ENCODE measurements around the gene CAPN9. TPM values are rescaled to one million over a fixed set of nuclear protein-coding genes. Genes with fewer than 3 reads are reported as not detected.
"Not testable (repeated sequence)": the region's sequence is repeated elsewhere in the genome, so short reads cannot be mapped to it uniquely, and the experiment has no call there.

Gene CAPN9, protein sequence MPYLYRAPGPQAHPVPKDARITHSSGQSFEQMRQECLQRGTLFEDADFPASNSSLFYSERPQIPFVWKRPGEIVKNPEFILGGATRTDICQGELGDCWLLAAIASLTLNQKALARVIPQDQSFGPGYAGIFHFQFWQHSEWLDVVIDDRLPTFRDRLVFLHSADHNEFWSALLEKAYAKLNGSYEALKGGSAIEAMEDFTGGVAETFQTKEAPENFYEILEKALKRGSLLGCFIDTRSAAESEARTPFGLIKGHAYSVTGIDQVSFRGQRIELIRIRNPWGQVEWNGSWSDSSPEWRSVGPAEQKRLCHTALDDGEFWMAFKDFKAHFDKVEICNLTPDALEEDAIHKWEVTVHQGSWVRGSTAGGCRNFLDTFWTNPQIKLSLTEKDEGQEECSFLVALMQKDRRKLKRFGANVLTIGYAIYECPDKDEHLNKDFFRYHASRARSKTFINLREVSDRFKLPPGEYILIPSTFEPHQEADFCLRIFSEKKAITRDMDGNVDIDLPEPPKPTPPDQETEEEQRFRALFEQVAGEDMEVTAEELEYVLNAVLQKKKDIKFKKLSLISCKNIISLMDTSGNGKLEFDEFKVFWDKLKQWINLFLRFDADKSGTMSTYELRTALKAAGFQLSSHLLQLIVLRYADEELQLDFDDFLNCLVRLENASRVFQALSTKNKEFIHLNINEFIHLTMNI
- total RNA-seq (not detected), total RNA-seq (0 reads per million in 2 donors)

DNA sequence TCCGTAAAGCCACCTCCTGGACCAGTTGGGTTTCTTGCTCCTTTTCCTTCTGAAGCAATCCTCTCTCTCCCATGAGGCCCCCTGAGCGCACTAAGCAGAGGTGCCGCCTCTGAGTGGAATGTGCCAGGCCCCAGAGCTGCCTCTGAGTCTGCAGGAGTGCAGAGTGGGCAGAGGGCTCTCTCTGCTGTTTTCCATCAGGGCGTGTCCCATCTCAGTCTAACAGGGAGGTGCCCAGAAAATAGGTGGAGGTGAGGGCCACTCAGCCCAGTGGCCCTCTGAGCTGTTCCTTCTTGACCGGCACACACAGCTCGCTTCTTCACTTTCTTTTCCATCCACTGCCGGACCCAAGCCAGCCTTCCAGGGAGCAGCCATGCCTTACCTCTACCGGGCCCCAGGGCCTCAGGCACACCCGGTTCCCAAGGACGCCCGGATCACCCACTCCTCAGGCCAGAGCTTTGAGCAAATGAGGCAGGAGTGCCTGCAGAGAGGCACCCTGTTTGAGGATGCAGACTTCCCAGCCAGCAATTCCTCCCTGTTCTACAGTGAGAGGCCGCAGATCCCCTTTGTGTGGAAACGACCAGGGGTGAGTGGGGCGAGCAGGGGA is at the start of gene CAPN9:
TSS of gene CAPN9 (plus strand) at position 262 of the 604 bp plus-strand sequence. CDS start at position 371, 109 bp downstream.
- peaks cover 6% of the 10 kb centered on the region for H3K4me1 Mint-ChIP-seq
- H3K27me3 Mint-ChIP-seq, result peaks cover 41% of the 10 kb centered on the region

DNA sequence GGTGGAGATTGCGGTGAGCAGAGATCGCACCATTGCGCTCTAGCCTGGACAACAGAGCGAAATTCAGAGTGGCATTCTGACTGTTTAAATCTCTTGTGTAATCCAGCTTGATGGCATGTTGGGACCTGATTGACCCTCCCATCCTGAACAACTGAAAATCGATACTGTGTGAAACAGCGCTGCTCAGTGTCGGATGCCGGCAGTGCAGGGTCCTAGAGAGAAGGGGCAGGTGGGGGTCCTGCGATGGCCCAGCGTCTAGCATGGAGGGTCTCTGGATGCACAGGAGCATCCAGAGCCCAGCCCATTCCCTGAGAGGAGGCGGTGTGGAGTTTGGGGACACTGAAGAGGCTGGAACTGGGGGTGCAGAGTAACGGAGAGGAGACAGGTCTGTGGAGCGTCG is 49.1 kb upstream of the CAPN9 start:
- Mint-ChIP-seq H3K27ac (no peak overlapping the region), H3K4me3 (no peak overlapping the region)

More for the DNA sequence above, at the start of gene CAPN9:
- Mint-ChIP-seq H3K36me3 (ENCODE audit: low read depth) (no peaks in the 10 kb centered on the region), H3K4me3 (no peak within 1 kb of the TSS), H3K27ac (no peak within 1 kb of the TSS)
- DNase-seq (no peak), ATAC-seq (no peak)
- H3K9me3 ChIP-seq (ENCODE audit: control insufficient read depth, low read length, poor library complexity, severe bottlenecking), result no peaks in the 10 kb centered on the region

DNA sequence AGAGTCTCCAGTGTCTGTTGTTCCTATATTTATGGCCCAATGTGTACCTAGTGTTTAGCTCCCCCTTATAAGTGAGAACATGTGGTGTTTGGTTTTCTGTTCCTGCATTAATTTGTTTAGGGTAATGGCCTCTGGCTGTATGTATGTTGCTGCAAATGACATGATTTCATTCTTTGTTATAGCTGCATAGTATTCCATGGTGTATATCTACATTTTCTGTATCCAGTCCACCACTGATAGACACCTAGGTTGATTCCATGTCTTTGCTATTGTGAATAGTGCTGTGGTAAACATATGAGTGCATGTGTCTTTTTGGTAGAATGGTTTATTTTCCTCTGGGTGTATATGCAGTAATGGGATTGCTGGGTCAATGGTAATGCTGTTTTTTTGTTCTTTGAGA is 48.2 kb upstream of the CAPN9 start:
- not testable (repeated sequence) for H3K4me3 Mint-ChIP-seq
- peaks cover 13% of the 10 kb centered on the region for H3K27me3 Mint-ChIP-seq

More for the DNA sequence above, 49.1 kb upstream of the CAPN9 start:
- Mint-ChIP-seq H3K27me3 (peaks cover 13% of the 10 kb centered on the region), H3K4me1 (peaks cover 10% of the 10 kb centered on the region), H3K36me3 (ENCODE audit: low read depth) (peaks cover 3% of the 10 kb centered on the region)
- ATAC-seq, result no peak
- DNase-seq, result no peak
- H3K9me3 ChIP-seq (ENCODE audit: control insufficient read depth, low read length, poor library complexity, severe bottlenecking), result no peaks in the 10 kb centered on the region

DNA sequence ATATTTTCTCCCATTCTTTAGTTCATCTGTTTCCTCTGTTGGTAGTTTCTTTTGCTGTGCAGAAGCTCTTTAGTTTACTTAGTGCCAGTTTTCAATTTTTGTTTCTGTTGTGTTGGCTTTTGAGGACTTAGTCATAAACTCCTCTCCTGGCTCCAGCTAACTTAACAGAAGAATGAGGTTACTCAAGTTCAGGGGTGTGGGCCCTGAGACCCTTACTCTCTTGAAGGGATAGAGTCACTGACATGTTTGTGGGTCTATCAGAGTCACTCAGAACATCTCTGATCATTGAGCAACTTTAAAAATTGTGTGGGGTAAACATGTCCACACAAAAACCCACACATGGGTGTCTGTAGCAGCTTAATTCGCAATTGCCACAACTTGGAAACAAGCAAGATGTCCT is 47.5 kb upstream of the CAPN9 start:
- H3K27ac Mint-ChIP-seq, result no peak overlapping the region
- H3K4me1 Mint-ChIP-seq, result peaks cover 9% of the 10 kb centered on the region
- H3K36me3 Mint-ChIP-seq (ENCODE audit: low read depth), result no peaks in the 10 kb centered on the region
- DNase-seq (no peak), ATAC-seq (no peak)
- H3K4me3 Mint-ChIP-seq, result no peak overlapping the region
- H3K27me3 Mint-ChIP-seq, result peaks cover 13% of the 10 kb centered on the region
- H3K9me3 ChIP-seq (ENCODE audit: control insufficient read depth, low read length, poor library complexity, severe bottlenecking), result no peaks in the 10 kb centered on the region

More for the DNA sequence above, 48.2 kb upstream of the CAPN9 start:
- peaks cover 13% of the 10 kb centered on the region for H3K4me1 Mint-ChIP-seq
- H3K27ac Mint-ChIP-seq; H3K36me3 Mint-ChIP-seq (ENCODE audit: low read depth); DNase-seq; ATAC-seq; H3K9me3 ChIP-seq (ENCODE audit: control insufficient read depth, low read length, poor library complexity, severe bottlenecking): not testable (repeated sequence)

DNA sequence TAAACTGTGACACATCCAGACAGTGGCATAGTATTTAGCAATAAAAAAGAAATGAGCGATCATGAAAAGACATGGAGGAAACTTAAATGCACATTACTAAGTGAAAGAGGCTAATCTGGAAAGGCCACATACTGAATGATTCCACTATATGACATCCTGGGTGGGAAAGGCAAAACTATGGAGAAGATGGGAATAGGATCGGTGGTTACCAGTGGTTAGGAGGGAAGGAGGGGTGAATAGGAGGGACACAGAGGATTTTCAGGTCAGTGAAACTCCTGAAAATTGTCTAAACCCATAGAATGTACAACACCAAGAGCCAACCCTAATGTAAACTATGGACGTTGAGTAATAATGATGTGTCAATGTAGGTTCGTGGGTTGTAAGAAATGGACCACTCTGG is 47.1 kb upstream of the CAPN9 start:
- Mint-ChIP-seq H3K27me3 (peaks cover 13% of the 10 kb centered on the region), H3K36me3 (ENCODE audit: low read depth) (peaks cover 2% of the 10 kb centered on the region), H3K27ac (no peak overlapping the region), H3K4me3 (no peak overlapping the region), H3K4me1 (peaks cover 9% of the 10 kb centered on the region)
- no peak for DNase-seq
- H3K9me3 ChIP-seq (ENCODE audit: control insufficient read depth, low read length, poor library complexity, severe bottlenecking), result no peaks in the 10 kb centered on the region
- no peak for ATAC-seq

DNA sequence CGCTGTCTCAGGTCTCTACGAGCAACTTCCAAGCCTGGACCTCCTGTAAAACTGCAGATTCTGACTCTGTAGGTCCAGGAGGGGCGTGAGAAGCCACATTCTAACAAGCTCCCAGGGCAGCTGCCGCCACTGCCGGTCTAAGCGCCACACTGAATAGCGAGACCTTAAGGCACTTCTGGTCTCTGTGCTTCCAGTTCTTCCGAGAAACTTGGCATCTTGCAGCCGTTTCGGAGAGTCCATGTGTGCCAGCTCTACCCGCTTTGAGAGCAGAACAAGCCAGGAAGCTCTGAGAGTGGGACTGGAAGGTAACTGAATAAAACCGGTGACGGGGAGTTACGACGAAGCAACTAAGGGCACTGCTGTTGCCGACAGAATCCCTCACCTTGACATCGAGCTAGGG is 45.8 kb upstream of the CAPN9 start:
- peaks cover 14% of the 10 kb centered on the region for H3K27me3 Mint-ChIP-seq
- DNase-seq, result no peak
- H3K27ac Mint-ChIP-seq, result no peak overlapping the region
- peaks cover 2% of the 10 kb centered on the region for H3K36me3 Mint-ChIP-seq (ENCODE audit: low read depth)
- ATAC-seq, result no peak
- peaks cover 9% of the 10 kb centered on the region for H3K4me1 Mint-ChIP-seq
- no peak overlapping the region for H3K4me3 Mint-ChIP-seq
- H3K9me3 ChIP-seq (ENCODE audit: control insufficient read depth, low read length, poor library complexity, severe bottlenecking), result no peaks in the 10 kb centered on the region

DNA sequence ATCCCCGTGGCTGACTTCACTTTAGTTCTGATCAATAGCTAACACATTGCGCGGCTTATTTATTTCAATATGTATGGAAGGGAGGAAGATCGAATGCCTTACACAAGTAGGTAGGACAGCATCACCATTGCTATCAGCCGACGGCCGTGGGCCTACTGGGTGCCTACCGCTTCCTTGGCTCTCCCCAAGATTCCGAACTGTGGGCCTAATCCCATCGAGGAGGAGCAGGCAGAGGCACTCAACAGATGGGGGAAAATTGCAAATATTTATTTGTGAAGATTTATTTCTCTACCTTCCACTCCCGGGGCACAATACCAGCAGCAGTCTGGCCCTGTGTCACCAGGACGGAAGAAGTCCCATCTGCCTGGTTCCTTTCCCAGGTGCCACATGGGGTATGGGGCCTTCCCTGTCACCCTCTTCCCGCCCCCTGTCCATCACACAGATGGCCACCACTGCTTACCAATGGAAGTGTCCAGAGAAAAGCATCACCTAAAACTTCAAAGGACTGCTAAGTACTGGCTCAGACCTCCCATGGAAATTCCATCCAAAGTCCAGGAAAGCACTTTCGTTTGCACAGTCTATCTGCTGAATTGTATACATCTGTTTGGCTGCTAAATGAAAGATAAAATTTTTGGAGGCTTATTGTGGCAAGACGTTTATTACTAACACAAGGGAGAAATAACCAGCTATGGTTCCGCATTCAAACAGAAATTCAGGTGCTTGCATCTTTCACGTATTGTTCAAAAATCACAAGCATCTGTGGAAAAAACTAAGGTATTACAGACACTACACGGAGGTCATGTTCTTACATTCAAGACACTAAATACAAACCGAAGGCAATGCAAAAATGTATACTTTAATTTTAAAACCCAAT is 45.1 kb upstream of the CAPN9 start:
- Mint-ChIP-seq H3K27ac (no peak overlapping the region), H3K4me3 (no peak overlapping the region), H3K27me3 (peaks cover 20% of the 10 kb centered on the region), H3K36me3 (ENCODE audit: low read depth) (peaks cover 2% of the 10 kb centered on the region), H3K4me1 (peaks cover 9% of the 10 kb centered on the region)
- no peak for DNase-seq
- no peaks in the 10 kb centered on the region for H3K9me3 ChIP-seq (ENCODE audit: control insufficient read depth, low read length, poor library complexity, severe bottlenecking)
- no peak for ATAC-seq

DNA sequence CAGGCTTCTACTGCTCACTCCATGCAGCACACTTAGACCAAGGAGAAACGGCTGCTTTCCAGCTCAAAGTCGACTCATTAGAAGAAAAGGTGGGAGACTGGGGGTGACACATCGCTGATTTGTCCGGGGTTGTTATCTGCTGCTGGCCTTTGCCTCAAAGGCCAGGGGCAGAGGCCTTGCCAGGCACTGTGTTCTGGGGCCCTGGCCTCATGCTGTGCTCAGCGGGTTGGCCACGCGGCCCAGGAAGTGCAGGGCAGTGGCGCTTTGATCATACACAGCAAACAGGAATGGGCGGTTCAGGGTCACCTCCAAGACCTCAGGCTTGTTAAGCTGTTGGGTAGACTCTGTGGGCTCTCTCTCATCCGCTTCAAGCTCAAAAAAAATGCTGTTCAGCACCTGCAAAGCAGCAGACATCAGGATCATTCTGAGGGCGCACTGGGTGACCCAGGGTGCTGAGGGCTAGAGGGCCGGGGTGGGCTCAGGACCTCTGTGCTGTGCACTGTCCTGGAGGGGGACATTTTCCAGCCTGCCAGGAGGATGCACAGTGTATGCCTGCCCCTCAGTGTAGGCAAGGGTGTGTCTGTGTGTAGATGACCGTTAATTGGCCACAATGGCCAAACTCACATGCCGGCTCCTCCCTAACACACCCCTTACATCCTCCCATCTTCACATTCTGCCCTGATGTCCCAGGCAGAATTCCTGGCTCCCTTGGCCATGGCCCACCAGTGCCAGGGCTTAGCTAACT is 44.1 kb upstream of the CAPN9 start:
- Mint-ChIP-seq H3K27me3 (peaks cover 26% of the 10 kb centered on the region), H3K27ac (no peak overlapping the region), H3K36me3 (ENCODE audit: low read depth) (peaks cover 4% of the 10 kb centered on the region), H3K4me1 (peaks cover 13% of the 10 kb centered on the region), H3K4me3 (peak overlapping the region; percentile 52)
- ATAC-seq (no peak), DNase-seq (no peak)
- H3K9me3 ChIP-seq (ENCODE audit: control insufficient read depth, low read length, poor library complexity, severe bottlenecking), result no peaks in the 10 kb centered on the region

DNA sequence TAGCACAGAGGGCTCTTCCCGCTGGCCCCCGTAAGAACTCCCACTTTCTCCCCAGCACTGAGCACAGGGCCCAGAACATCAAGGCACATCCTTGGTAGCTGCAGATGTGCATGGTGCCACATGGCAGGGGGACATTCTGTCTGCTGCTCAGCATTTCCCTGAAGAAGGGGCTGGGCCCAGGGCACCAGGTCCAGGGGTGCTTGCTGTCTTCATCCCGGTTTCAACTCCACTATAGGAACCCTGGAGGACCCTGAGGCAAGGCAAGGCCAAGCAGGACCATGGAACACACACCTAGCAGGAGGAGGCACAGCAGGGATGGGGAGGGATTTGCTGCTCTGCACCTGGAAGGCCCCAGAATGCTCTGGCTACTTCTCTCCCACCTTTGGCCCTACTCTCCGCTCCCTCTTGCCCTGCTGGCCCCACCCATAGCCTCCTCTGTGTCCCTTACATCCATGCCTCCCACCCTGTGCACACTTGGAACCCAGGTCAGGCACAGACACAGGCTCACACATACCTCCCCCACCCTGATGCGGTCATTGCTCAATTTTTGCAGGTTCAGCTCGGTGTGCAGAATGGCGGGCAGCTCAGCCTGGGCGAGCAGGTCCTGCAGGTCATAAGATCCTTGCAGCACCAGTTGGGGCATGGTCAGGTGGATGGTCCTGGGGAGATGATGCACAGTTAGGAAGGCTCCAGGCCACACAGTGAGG is 43.4 kb upstream of the CAPN9 start:
- peak overlapping the region; percentile 52 for H3K4me3 Mint-ChIP-seq
- ATAC-seq, result no peak
- H3K27me3 Mint-ChIP-seq, result peaks cover 33% of the 10 kb centered on the region
- DNase-seq, result no peak
- H3K36me3 Mint-ChIP-seq (ENCODE audit: low read depth), result peaks cover 5% of the 10 kb centered on the region
- H3K27ac Mint-ChIP-seq, result no peak overlapping the region
- peaks cover 13% of the 10 kb centered on the region for H3K4me1 Mint-ChIP-seq
- no peaks in the 10 kb centered on the region for H3K9me3 ChIP-seq (ENCODE audit: control insufficient read depth, low read length, poor library complexity, severe bottlenecking)

DNA sequence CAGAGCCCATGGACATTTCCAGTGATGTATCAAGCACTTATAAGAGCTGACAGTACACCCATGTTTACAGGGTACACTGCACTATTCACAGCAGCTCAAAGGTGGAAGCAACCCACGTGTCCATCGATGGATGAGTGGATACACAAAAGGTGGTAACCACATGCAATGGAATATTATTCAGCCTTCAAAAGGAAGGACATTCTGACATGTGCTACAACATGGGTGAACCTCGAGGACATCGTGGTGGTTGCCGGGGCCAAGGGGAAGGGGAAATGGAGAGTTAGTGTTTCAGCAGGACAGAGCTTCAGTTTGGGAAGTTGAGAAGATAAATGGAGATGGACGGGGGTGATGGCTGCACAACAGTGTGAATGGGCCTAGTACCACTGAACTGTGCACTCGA is 42.4 kb upstream of the CAPN9 start:
- H3K9me3 ChIP-seq (ENCODE audit: control insufficient read depth, low read length, poor library complexity, severe bottlenecking), result no peaks in the 10 kb centered on the region
- no peak overlapping the region for H3K27ac Mint-ChIP-seq
- H3K27me3 Mint-ChIP-seq, result peaks cover 31% of the 10 kb centered on the region
- H3K4me3 Mint-ChIP-seq, result no peak overlapping the region
- DNase-seq, result no peak
- peaks cover 7% of the 10 kb centered on the region for H3K36me3 Mint-ChIP-seq (ENCODE audit: low read depth)
- peaks cover 9% of the 10 kb centered on the region for H3K4me1 Mint-ChIP-seq
- ATAC-seq, result no peak

DNA sequence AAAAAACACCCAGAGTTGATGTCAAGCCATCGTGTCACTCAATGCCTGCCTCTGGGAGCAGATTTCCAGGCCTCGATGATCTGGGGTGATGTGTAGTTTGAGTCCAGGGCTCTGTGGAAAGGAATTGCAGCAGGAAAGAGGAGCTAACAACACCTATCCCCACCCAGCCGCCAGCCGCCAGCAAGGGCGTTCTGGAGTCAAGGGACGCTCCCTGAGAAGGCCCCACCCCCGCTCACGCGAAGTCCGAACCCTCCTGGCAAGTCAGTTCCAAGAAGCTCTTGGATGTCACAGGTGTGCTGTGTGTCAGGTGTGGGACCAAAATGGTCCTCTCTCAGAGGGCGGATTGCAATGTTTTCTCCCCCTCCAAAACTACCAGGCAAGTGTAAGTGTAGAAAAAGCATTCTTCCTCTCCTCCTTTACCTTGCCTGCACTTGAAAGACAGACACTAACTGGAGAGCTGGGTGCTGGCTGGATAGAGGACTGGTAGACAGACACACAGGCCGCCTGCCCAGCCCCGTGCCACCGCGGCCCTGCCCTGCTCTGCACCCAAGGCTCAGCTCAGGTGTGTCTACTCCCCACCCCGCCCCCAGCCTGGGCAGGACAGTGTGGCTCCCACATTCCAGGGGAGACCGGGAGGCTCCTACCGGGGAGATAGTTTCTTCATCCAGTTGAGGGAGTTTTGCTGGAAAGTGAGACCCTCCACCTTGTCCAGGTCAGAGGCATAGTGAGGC is 41.7 kb upstream of the CAPN9 start:
- Mint-ChIP-seq H3K36me3 (ENCODE audit: low read depth) (peaks cover 7% of the 10 kb centered on the region), H3K4me3 (no peak overlapping the region), H3K4me1 (peaks cover 6% of the 10 kb centered on the region), H3K27ac (no peak overlapping the region), H3K27me3 (peaks cover 29% of the 10 kb centered on the region)
- ATAC-seq, result no peak
- H3K9me3 ChIP-seq (ENCODE audit: control insufficient read depth, low read length, poor library complexity, severe bottlenecking), result no peaks in the 10 kb centered on the region
- DNase-seq, result no peak

Data from T-helper 17 cell (primary cell).